ENCODE data around the gene FPGS. TPM values are rescaled to one million over a fixed set of nuclear protein-coding genes. Genes with fewer than 3 reads are reported as not detected.

FPGS gene
- total RNA-seq, 1 donor, result 98.1 TPM

- H4K20me1 ChIP-seq (ENCODE audit: insufficient read depth, low read length), result peaks cover 16% of the 10 kb centered on the region
- DNase-seq (ENCODE audit: insufficient read length, low spot score, missing footprints), result peak; percentile 43
- no peak overlapping the region for H3K27ac ChIP-seq (ENCODE audit: low read depth, low read length)
- H3K27me3 ChIP-seq (ENCODE audit: insufficient read depth, low read length), result no peaks in the 10 kb centered on the region
- H3K4me3 ChIP-seq (ENCODE audit: insufficient read depth, low read length), result no peak overlapping the region
- no peak overlapping the region for H2AFZ ChIP-seq (ENCODE audit: low read length)
- no peak overlapping the region for H3K4me2 ChIP-seq (ENCODE audit: insufficient read depth, low read length)
- peaks cover 17% of the 10 kb centered on the region for H3K36me3 ChIP-seq (ENCODE audit: insufficient read depth, low read length)
- H3K4me1 ChIP-seq (ENCODE audit: insufficient read depth, low read length), result peaks cover 35% of the 10 kb centered on the region
- peaks cover 33% of the 10 kb centered on the region for H3K79me2 ChIP-seq (ENCODE audit: insufficient read depth, low read length)
- TF ChIP-seq CTCF (IDR thresholded peaks at IDR 0.05; ENCODE audit: extremely low read depth, low read depth, low read length), result no peak
- no peaks in the 10 kb centered on the region for H3K9me3 ChIP-seq (ENCODE audit: low read depth, low read length)
Observed at GRCh38 chr9:127856094-127856728, 53.5 kb downstream of the FPGS start.

- TF ChIP-seq CTCF (IDR thresholded peaks at IDR 0.05; ENCODE audit: extremely low read depth, low read depth, low read length), result no peak
Observed at GRCh38 chr9:127856729-127857116, 54.0 kb downstream of the FPGS start.

GRCh38 chr9:127857278-127857677 lies 54.6 kb downstream of the FPGS start:
- DNase-seq (ENCODE audit: insufficient read length, low spot score, missing footprints), result no peak
- Histone ChIP-seq H3K27ac (ENCODE audit: low read depth, low read length) (no peak overlapping the region), H2AFZ (ENCODE audit: low read length) (no peak overlapping the region), H3K9me3 (ENCODE audit: low read depth, low read length) (no peaks in the 10 kb centered on the region), H3K79me2 (ENCODE audit: insufficient read depth, low read length) (peaks cover 22% of the 10 kb centered on the region), H3K36me3 (ENCODE audit: insufficient read depth, low read length) (peaks cover 7% of the 10 kb centered on the region), H3K27me3 (ENCODE audit: insufficient read depth, low read length) (no peaks in the 10 kb centered on the region), H3K4me1 (ENCODE audit: insufficient read depth, low read length) (peaks cover 26% of the 10 kb centered on the region), H3K4me3 (ENCODE audit: insufficient read depth, low read length) (no peak overlapping the region), H3K4me2 (ENCODE audit: insufficient read depth, low read length) (no peak overlapping the region), H4K20me1 (ENCODE audit: insufficient read depth, low read length) (peaks cover 12% of the 10 kb centered on the region)
- TF ChIP-seq CTCF (IDR thresholded peaks at IDR 0.05; ENCODE audit: extremely low read depth, low read depth, low read length), result no peak

More at GRCh38 chr9:127856729-127857116, 54.0 kb downstream of the FPGS start:
- Histone ChIP-seq H3K4me2 (ENCODE audit: insufficient read depth, low read length) (no peak overlapping the region), H3K4me1 (ENCODE audit: insufficient read depth, low read length) (peaks cover 31% of the 10 kb centered on the region), H4K20me1 (ENCODE audit: insufficient read depth, low read length) (peaks cover 16% of the 10 kb centered on the region), H3K79me2 (ENCODE audit: insufficient read depth, low read length) (peaks cover 28% of the 10 kb centered on the region), H3K9me3 (ENCODE audit: low read depth, low read length) (no peaks in the 10 kb centered on the region), H3K27me3 (ENCODE audit: insufficient read depth, low read length) (no peaks in the 10 kb centered on the region), H3K4me3 (ENCODE audit: insufficient read depth, low read length) (no peak overlapping the region), H3K36me3 (ENCODE audit: insufficient read depth, low read length) (peaks cover 12% of the 10 kb centered on the region), H2AFZ (ENCODE audit: low read length) (no peak overlapping the region), H3K27ac (ENCODE audit: low read depth, low read length) (no peak overlapping the region)
- no peak for DNase-seq (ENCODE audit: insufficient read length, low spot score, missing footprints)

- Histone ChIP-seq H3K4me1 (ENCODE audit: insufficient read depth, low read length) (peaks cover 18% of the 10 kb centered on the region), H3K4me3 (ENCODE audit: insufficient read depth, low read length) (no peak overlapping the region), H3K27ac (ENCODE audit: low read depth, low read length) (no peak overlapping the region), H4K20me1 (ENCODE audit: insufficient read depth, low read length) (peaks cover 9% of the 10 kb centered on the region), H2AFZ (ENCODE audit: low read length) (peak overlapping the region; percentile 56), H3K79me2 (ENCODE audit: insufficient read depth, low read length) (peaks cover 14% of the 10 kb centered on the region), H3K9me3 (ENCODE audit: low read depth, low read length) (no peaks in the 10 kb centered on the region), H3K4me2 (ENCODE audit: insufficient read depth, low read length) (no peak overlapping the region), H3K27me3 (ENCODE audit: insufficient read depth, low read length) (no peaks in the 10 kb centered on the region), H3K36me3 (ENCODE audit: insufficient read depth, low read length) (no peaks in the 10 kb centered on the region)
- peak; percentile 92 for DNase-seq (ENCODE audit: insufficient read length, low spot score, missing footprints)
- TF ChIP-seq CTCF (IDR thresholded peaks at IDR 0.05; ENCODE audit: extremely low read depth, low read depth, low read length), result no peak
Observed at GRCh38 chr9:127858041-127858512, 55.4 kb downstream of the FPGS start.

Measured in osteoblast (primary cell).